H9 (cell line): ENCODE data around the gene IL10RA. TPM values are rescaled to one million over a fixed set of nuclear protein-coding genes. Genes with fewer than 3 reads are reported as not detected.

Source experiments
- DNase-seq: peaks from one replicate; pipeline ENCODE4 v3.0.0-alpha.2; 2017
- H2AFZ ChIP-seq: one replicate; pipeline ENCODE4 v1.6.1; 2013; ENCODE audit warnings: mild to moderate bottlenecking, low read length, control low read depth, moderate library complexity
- H2AK5ac ChIP-seq: 2 replicates; pipeline ENCODE4 v1.6.1; 2013; ENCODE audit warnings: low read length, control low read depth, mixed read lengths; ENCODE audit not compliant: insufficient read length
- H2BK120ac ChIP-seq: one replicate; pipeline ENCODE4 v1.6.1; 2013; ENCODE audit warnings: low read depth, mild to moderate bottlenecking, low read length, control low read depth, inconsistent platforms; ENCODE audit not compliant: poor library complexity, severe bottlenecking
- H2BK12ac ChIP-seq: 2 replicates; pipeline ENCODE4 v1.6.1; 2013; ENCODE audit warnings: low read length, control low read depth, mixed read lengths, low read depth; ENCODE audit not compliant: insufficient read length
- H2BK15ac ChIP-seq: 2 replicates; pipeline ENCODE4 v1.6.1; 2013; ENCODE audit warnings: low read depth, low read length, control low read depth
- H2BK20ac ChIP-seq: one replicate; pipeline ENCODE4 v1.6.1; 2013; ENCODE audit warnings: low read depth, mild to moderate bottlenecking, low read length, control low read depth, inconsistent platforms; ENCODE audit not compliant: poor library complexity, severe bottlenecking
- H2BK5ac ChIP-seq: 2 replicates; pipeline ENCODE4 v1.6.1; 2013; ENCODE audit warnings: low read length, control low read depth, mixed read lengths; ENCODE audit not compliant: insufficient read length
- H3K14ac ChIP-seq: 2 replicates; pipeline ENCODE4 v1.6.1; 2013; ENCODE audit warnings: low read length, control low read depth; ENCODE audit not compliant: insufficient read depth
- H3K18ac ChIP-seq: 2 replicates; pipeline ENCODE4 v1.6.1; 2013; ENCODE audit warnings: low read depth, mild to moderate bottlenecking, mixed read lengths, low read length, control low read depth; ENCODE audit not compliant: insufficient read length
- H3K23ac ChIP-seq: 2 replicates; pipeline ENCODE4 v1.6.1; 2013; ENCODE audit warnings: low read length, control low read depth, mixed read lengths, low read depth; ENCODE audit not compliant: insufficient read length
- H3K23me2 ChIP-seq: 2 replicates; pipeline ENCODE4 v1.6.1; 2013; ENCODE audit warnings: low read depth, mild to moderate bottlenecking, mixed read lengths, low read length, control low read depth; ENCODE audit not compliant: insufficient read length, poor library complexity, severe bottlenecking
- H3K27ac ChIP-seq: 2 replicates; pipeline ENCODE4 v1.5.1; 2013; ENCODE audit warnings: low read length, control low read depth, mixed read lengths, low read depth; ENCODE audit not compliant: insufficient read length
- H3K27me3 ChIP-seq: 2 replicates; pipeline ENCODE4 v1.6.1; 2013; ENCODE audit warnings: low read length, control low read depth, inconsistent platforms; ENCODE audit not compliant: insufficient read depth
- H3K4ac ChIP-seq: 2 replicates; pipeline ENCODE4 v1.6.1; 2013; ENCODE audit warnings: low read depth, mild to moderate bottlenecking, control low read depth, inconsistent platforms, low read length, moderate library complexity
- H3K4me1 ChIP-seq: 2 replicates; pipeline ENCODE4 v1.6.1; 2013; ENCODE audit warnings: low read length, control low read depth, inconsistent platforms; ENCODE audit not compliant: insufficient read depth
- H3K4me2 ChIP-seq: 2 replicates; pipeline ENCODE4 v1.6.1; 2013; ENCODE audit warnings: low read length, control low read depth, mixed read lengths; ENCODE audit not compliant: insufficient read length, insufficient read depth
- H3K56ac ChIP-seq: 2 replicates; pipeline ENCODE4 v1.6.1; 2013; ENCODE audit warnings: low read depth, mild to moderate bottlenecking, mixed read lengths, low read length, control low read depth; ENCODE audit not compliant: insufficient read length
- H3K79me1 ChIP-seq: 2 replicates; pipeline ENCODE4 v1.6.1; 2013; ENCODE audit warnings: low read depth, mild to moderate bottlenecking, moderate library complexity, low read length, control low read depth, inconsistent platforms; ENCODE audit not compliant: insufficient read depth, poor library complexity, severe bottlenecking
- H3K79me2 ChIP-seq: 2 replicates; pipeline ENCODE4 v1.6.1; 2013; ENCODE audit warnings: low read length, control low read depth, inconsistent platforms; ENCODE audit not compliant: insufficient read depth
- H3K9ac ChIP-seq: 2 replicates; pipeline ENCODE4 v1.6.1; 2013; ENCODE audit warnings: low read length, control low read depth, mixed read lengths; ENCODE audit not compliant: insufficient read length; ENCODE audit errors: extremely low read depth
- H3K9me3 ChIP-seq: one replicate; pipeline ENCODE4 v1.6.1; 2013; ENCODE audit warnings: low read depth, low read length, inconsistent platforms; ENCODE audit not compliant: control insufficient read depth
- H3T11ph ChIP-seq: one replicate; pipeline ENCODE4 v1.6.1; 2013; ENCODE audit warnings: mild to moderate bottlenecking, low read length, control low read depth, inconsistent platforms
- H4K20me1 ChIP-seq: one replicate; pipeline ENCODE4 v1.6.1; 2013; ENCODE audit not compliant: control insufficient read depth, insufficient read length, insufficient read depth
- H4K5ac ChIP-seq: 2 replicates; pipeline ENCODE4 v1.6.1; 2013; ENCODE audit warnings: low read depth, mild to moderate bottlenecking, mixed read lengths, low read length, control low read depth; ENCODE audit not compliant: insufficient read length
- H4K8ac ChIP-seq: replicated peaks from 2 replicates; pipeline ENCODE4 v1.6.1; 2013; ENCODE audit warnings: low read length, control low read depth, mixed read lengths, low read depth; ENCODE audit not compliant: insufficient read length
- H4K91ac ChIP-seq: 2 replicates; pipeline ENCODE4 v1.6.1; 2013; ENCODE audit warnings: low read depth, mild to moderate bottlenecking, moderate library complexity, mixed read lengths, low read length, control low read depth; ENCODE audit not compliant: insufficient read length
- H3K27ac Mint-ChIP-seq, 3 experiments: 2 replicates in 2 of 3; 3 replicates in 1 of 3; pipeline ENCODE4 v1.8.0; 2020 to 2021; ENCODE audit warnings: mixed read lengths in 3 of 3, mild to moderate bottlenecking in 1 of 3, moderate library complexity in 1 of 3
- H3K27me3 Mint-ChIP-seq: 2 replicates; pipeline ENCODE4 v1.8.0; 2021; ENCODE audit warnings: low read depth, mild to moderate bottlenecking, moderate library complexity, mixed read lengths
- H3K36me3 Mint-ChIP-seq, 3 experiments: 2 replicates in 2 of 3; 3 replicates in 1 of 3; pipeline ENCODE4 v1.8.0; 2020 to 2021; ENCODE audit warnings: low read depth in 3 of 3, mixed read lengths in 3 of 3; ENCODE audit not compliant: insufficient read depth in 1 of 3
- H3K4me1 Mint-ChIP-seq, 2 experiments: 2 replicates each; pipeline ENCODE4 v1.8.0; 2020; ENCODE audit warnings: mixed read lengths in 2 of 2
- H3K4me3 Mint-ChIP-seq, 2 experiments: 2 replicates in 1 of 2; 3 replicates in 1 of 2; pipeline ENCODE4 v1.8.0; 2020 to 2021; ENCODE audit warnings: mild to moderate bottlenecking in 2 of 2, mixed read lengths in 2 of 2, moderate library complexity in 1 of 2
- H3K9me3 Mint-ChIP-seq, 2 experiments: 2 replicates in 1 of 2; 3 replicates in 1 of 2; pipeline ENCODE4 v1.8.0; 2020; ENCODE audit warnings: mild to moderate bottlenecking in 2 of 2, mixed read lengths in 2 of 2, moderate library complexity in 1 of 2
- WGBS: extraction: QIAGEN DNeasy Blood & Tissue Kit; methylation state at CpG from one replicate; pipeline ENCODE4 v1.1.7; 2013; ENCODE audit warnings: missing lambda C conversion rate, low lambda C conversion rate, mixed read lengths; ENCODE audit not compliant: insufficient read length; ENCODE audit errors: extremely low coverage; 5-methylcytosine and 5-hydroxymethylcytosine counted together
- total RNA-seq: library from RNA; stranded (reverse); gene quantifications from 2 replicates; pipeline ENCODE4 v1.2.1, GENCODE V29; 2021
- TF ChIP-seq, protein P1 (sequence below): fragments of 200-600 bp; sonication (generic); conservative IDR thresholded peaks from 3 replicates; pipeline ENCODE4 v1.8.0; 2021; ENCODE audit warnings: antibody characterized with exemption, mild to moderate bottlenecking

IL10RA gene
- total RNA-seq, 1 experiment from 2014 or later = not detected

GRCh38 chr11:117996058-117996457 is 9.9 kb downstream of the IL10RA start:
- H4K8ac ChIP-seq = no peak overlapping the region
- no peak overlapping the region for H3T11ph ChIP-seq
- H3K14ac ChIP-seq = no peak overlapping the region
- no peaks in the 10 kb centered on the region for H3K27me3 ChIP-seq
- no peak overlapping the region for H3K27ac ChIP-seq
- H3K18ac ChIP-seq = no peak overlapping the region
- no peaks in the 10 kb centered on the region for H3K9me3 Mint-ChIP-seq
- H3K56ac ChIP-seq = no peak overlapping the region
- H3K27ac Mint-ChIP-seq = no peak overlapping the region
- H3K4me2 ChIP-seq = no peak overlapping the region
- no peaks in the 10 kb centered on the region for H3K79me1 ChIP-seq
- H3K23ac ChIP-seq = no peak overlapping the region
- H2BK120ac ChIP-seq = no peak overlapping the region
- no peak for DNase-seq
- no peak overlapping the region for H4K91ac ChIP-seq
- peaks cover 3 to 9% of the 10 kb centered on the region in 2 experiments; a peak in 2 of 4 replicates for H3K4me1 Mint-ChIP-seq
- no peak overlapping the region for H3K9ac ChIP-seq
- no peak overlapping the region for H2BK20ac ChIP-seq
- H3K9me3 ChIP-seq = no peaks in the 10 kb centered on the region
- peaks cover 10% of the 10 kb centered on the region for H3K27me3 Mint-ChIP-seq
- H3K4ac ChIP-seq = no peak overlapping the region
- H4K20me1 ChIP-seq = no peaks in the 10 kb centered on the region
- no peaks in the 10 kb centered on the region for H3K79me2 ChIP-seq
- TF ChIP-seq, protein P1, sequence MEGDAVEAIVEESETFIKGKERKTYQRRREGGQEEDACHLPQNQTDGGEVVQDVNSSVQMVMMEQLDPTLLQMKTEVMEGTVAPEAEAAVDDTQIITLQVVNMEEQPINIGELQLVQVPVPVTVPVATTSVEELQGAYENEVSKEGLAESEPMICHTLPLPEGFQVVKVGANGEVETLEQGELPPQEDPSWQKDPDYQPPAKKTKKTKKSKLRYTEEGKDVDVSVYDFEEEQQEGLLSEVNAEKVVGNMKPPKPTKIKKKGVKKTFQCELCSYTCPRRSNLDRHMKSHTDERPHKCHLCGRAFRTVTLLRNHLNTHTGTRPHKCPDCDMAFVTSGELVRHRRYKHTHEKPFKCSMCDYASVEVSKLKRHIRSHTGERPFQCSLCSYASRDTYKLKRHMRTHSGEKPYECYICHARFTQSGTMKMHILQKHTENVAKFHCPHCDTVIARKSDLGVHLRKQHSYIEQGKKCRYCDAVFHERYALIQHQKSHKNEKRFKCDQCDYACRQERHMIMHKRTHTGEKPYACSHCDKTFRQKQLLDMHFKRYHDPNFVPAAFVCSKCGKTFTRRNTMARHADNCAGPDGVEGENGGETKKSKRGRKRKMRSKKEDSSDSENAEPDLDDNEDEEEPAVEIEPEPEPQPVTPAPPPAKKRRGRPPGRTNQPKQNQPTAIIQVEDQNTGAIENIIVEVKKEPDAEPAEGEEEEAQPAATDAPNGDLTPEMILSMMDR = no peak
- no peak overlapping the region for H3K4me3 Mint-ChIP-seq
- WGBS = no CpG with 5 or more reads among the region's 4 CpGs
- H3K23me2 ChIP-seq = no peaks in the 10 kb centered on the region
- H2BK12ac ChIP-seq = no peak overlapping the region
- no peaks in the 10 kb centered on the region; the same call in 1 of the 2 replicates for H3K4me1 ChIP-seq
- H2AK5ac ChIP-seq = no peak overlapping the region
- H2BK5ac ChIP-seq = no peak overlapping the region
- H2BK15ac ChIP-seq = no peak overlapping the region
- H2AFZ ChIP-seq = no peak overlapping the region
- no peaks in the 10 kb centered on the region for H3K36me3 Mint-ChIP-seq
- no peak overlapping the region for H4K5ac ChIP-seq
